HepG2 (cell line): ENCODE data around the gene THOP1. TPM values are rescaled to one million over a fixed set of nuclear protein-coding genes. Genes with fewer than 3 reads are reported as not detected.
A peak's percentile ranks its signal among the peaks of the same experiment; 100 is the strongest.

Source experiments
- ARID5B ChIP-seq: IDR thresholded peaks from 2 replicates; pipeline ENCODE4 v1.4.0; 2020; ENCODE audit warnings: mild to moderate bottlenecking, missing genetic modification reagents
- CCDC6 ChIP-seq: sonication (generic); formaldehyde crosslinking; IDR thresholded peaks from 2 replicates; pipeline ENCODE4 v1.8.1; 2022; ENCODE audit warnings: mild to moderate bottlenecking, missing genetic modification reagents, moderate library complexity
- CHD4 ChIP-seq: fragments of 200-600 bp; sonication (generic); IDR thresholded peaks from 2 replicates; pipeline ENCODE4 v1.7.0; 2017; ENCODE audit warnings: mild to moderate bottlenecking, low read length, borderline replicate concordance
- DMTF1 ChIP-seq: sonication (generic); formaldehyde crosslinking; IDR thresholded peaks from 2 replicates; pipeline ENCODE4 v1.4.0; 2020; ENCODE audit warnings: mild to moderate bottlenecking, missing genetic modification reagents
- FOSL1 ChIP-seq: sonication (generic); formaldehyde crosslinking; IDR thresholded peaks from 2 replicates; pipeline ENCODE4 v1.9.0; 2021; ENCODE audit warnings: missing genetic modification reagents, borderline replicate concordance
- MIER3 ChIP-seq: IDR thresholded peaks from 2 replicates; pipeline ENCODE4 v1.6.1; 2016; ENCODE audit warnings: missing compliant biosample characterization, borderline replicate concordance
- NRL ChIP-seq: sonication (generic); formaldehyde crosslinking; IDR thresholded peaks from 2 replicates; pipeline ENCODE4 v1.5.0; 2020; ENCODE audit warnings: missing genetic modification reagents, mild to moderate bottlenecking, moderate library complexity, borderline replicate concordance
- PTBP1 ChIP-seq: fragments of 200-400 bp; formaldehyde crosslinking; IDR thresholded peaks from 2 replicates; pipeline ENCODE4 v1.6.1; 2018; ENCODE audit warnings: low read length, low read depth; ENCODE audit not compliant: poor library complexity, severe bottlenecking
- RBFOX2 ChIP-seq: fragments of 200-400 bp; formaldehyde crosslinking; IDR thresholded peaks from 2 replicates; pipeline ENCODE4 v1.6.1; 2017; ENCODE audit warnings: low read depth, mild to moderate bottlenecking, low read length
- SSRP1 ChIP-seq: IDR thresholded peaks from 2 replicates; pipeline ENCODE4 v1.6.1; 2016; ENCODE audit warnings: control low read depth
- TFE3 ChIP-seq: IDR thresholded peaks from 2 replicates; pipeline ENCODE4 v1.6.1; 2016
- ZBTB37 ChIP-seq: sonication (generic); formaldehyde crosslinking; IDR thresholded peaks from 2 replicates; pipeline ENCODE4 v1.4.0; 2020; ENCODE audit warnings: mild to moderate bottlenecking, missing genetic modification reagents
- ZFYVE20 ChIP-seq: sonication (generic); formaldehyde crosslinking; IDR thresholded peaks from 2 replicates; pipeline ENCODE4 v1.8.0; 2023; ENCODE audit warnings: low read depth, mild to moderate bottlenecking, moderate library complexity, missing genetic modification reagents, borderline replicate concordance
- ZNF205 ChIP-seq: IDR thresholded peaks from 2 replicates; pipeline ENCODE4 v1.6.1; 2018; ENCODE audit warnings: missing biosample characterization, missing genetic modification reagents
- ZNF33A ChIP-seq: sonication (generic); formaldehyde crosslinking; IDR thresholded peaks from 2 replicates; pipeline ENCODE4 v1.5.1; 2020; ENCODE audit warnings: missing genetic modification reagents, mild to moderate bottlenecking, moderate library complexity, borderline replicate concordance
- ZNF552 ChIP-seq: sonication (generic); formaldehyde crosslinking; IDR thresholded peaks from 2 replicates; pipeline ENCODE4 v1.9.0; 2022; ENCODE audit warnings: missing genetic modification reagents, mild to moderate bottlenecking, borderline replicate concordance
- ZNF589 ChIP-seq: sonication (generic); formaldehyde crosslinking; conservative IDR thresholded peaks from 2 replicates; pipeline ENCODE4 v1.8.0; 2022; ENCODE audit warnings: mild to moderate bottlenecking, moderate library complexity, missing genetic modification reagents
- polyA plus RNA-seq, 8 experiments: library from polyadenylated mRNA; depleted of rRNA in 3 of 8; stranded (reverse) in 7 of 8; unstranded in 1 of 8; fragments of >200 nt; fragmentation: Illumina TruSeq in 4 of 8; extraction: Trizol in 4 of 8; gene quantifications; 2 replicates each; pipeline versions ENCODE4 v1.2.1 to v1.2.3, GENCODE V29; 2011 to 2016; ENCODE audit warnings: low read depth in 4 of 8, missing spikeins in 1 of 8, mixed read lengths in 1 of 8; ENCODE audit not compliant: insufficient read depth in 1 of 8
- total RNA-seq, 5 experiments: library from RNA; depleted of rRNA; stranded (reverse); fragments of >200 nt; fragmentation: Illumina TruSeq; extraction: Trizol; gene quantifications; 2 replicates each; pipeline ENCODE4 v1.2.3, GENCODE V29; 2016; ENCODE audit warnings: low read depth in 1 of 5

The THOP1 gene
- total and polyA plus RNA-seq, 2 of the 13 experiments (the other 11 are each of a cell fraction or from before 2014, with no cell fraction given): 74.4 to 116 TPM

- TF ChIP-seq ZBTB37 (CRISPR knock-in tag): no peak
- TF ChIP-seq ZNF33A (CRISPR knock-in tag): no peak
- TF ChIP-seq FOSL1 (CRISPR knock-in tag): no peak
- peak; percentile 23; the same call in 1 of the 2 replicates for TF ChIP-seq CCDC6 (CRISPR knock-in tag)
- peak; percentile 95 for TF ChIP-seq CHD4
- TF ChIP-seq ZNF589: peak; percentile 75; the same call in 1 of the 2 replicates
- TF ChIP-seq ZNF552 (CRISPR knock-in tag): peak; percentile 43; the same call in 1 of the 2 replicates
- peak; percentile 28; the same call in 1 of the 2 replicates for TF ChIP-seq TFE3 (CRISPR knock-in tag)
- peak; percentile 77; the same call in 1 of the 2 replicates for TF ChIP-seq ARID5B (CRISPR knock-in tag)
- peak; percentile 57 for TF ChIP-seq PTBP1
- 0 out of 2 replicates have a peak, but pooled peaks have one; percentile 53 for TF ChIP-seq DMTF1 (CRISPR knock-in tag)
- peak; percentile 89 for TF ChIP-seq RBFOX2
- no peak for TF ChIP-seq ZNF205 (CRISPR knock-in tag)
- no peak for TF ChIP-seq ZFYVE20 (CRISPR knock-in tag)
- no peak; the same call in 1 of the 2 replicates for TF ChIP-seq MIER3 (CRISPR knock-in tag)
- TF ChIP-seq SSRP1 (CRISPR knock-in tag): peak; percentile 99
- peak; percentile 49; the same call in 1 of the 2 replicates for TF ChIP-seq NRL (CRISPR knock-in tag)
Observed at GRCh38 chr19:2840794-2841791, 55.8 kb downstream of the THOP1 start, which contains the start of gene ZNF555 (continued).
